ENCODE data around the gene SLC4A5. TPM values are rescaled to one million over a fixed set of nuclear protein-coding genes. Genes with fewer than 3 reads are reported as not detected.

SLC4A5 gene
- total RNA-seq, 2 donors from 2014 or later = 0.45 to 2.8 TPM

DNA sequence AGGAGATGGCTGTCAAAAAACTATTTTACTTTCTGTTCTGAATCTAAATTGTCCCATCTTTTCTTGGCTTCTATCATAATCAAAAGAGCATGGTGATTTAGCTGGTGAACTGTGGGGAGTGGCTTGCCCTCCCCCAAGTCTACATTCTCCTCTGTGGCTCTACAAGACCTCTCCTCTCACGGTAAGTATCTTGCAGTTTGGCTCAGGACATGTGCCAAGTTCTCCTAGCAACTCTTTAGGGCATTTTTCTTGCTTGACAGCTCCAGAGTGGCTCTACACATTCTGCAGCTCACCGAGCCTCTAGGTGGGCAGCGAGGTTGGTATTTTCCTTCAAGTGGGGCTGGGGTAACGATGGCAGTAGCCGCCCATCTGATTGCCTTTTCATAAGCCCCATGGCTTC is 29.1 kb downstream of the SLC4A5 start:
- no peaks in the 10 kb centered on the region for H3K9me3 ChIP-seq
- intact Hi-C loops (cut with DNase I) = no loop called here
- no peak overlapping the region for H3K9ac ChIP-seq (ENCODE audit: low read depth in 2 of 2, low read length in 2 of 2)
- H3K4me3 ChIP-seq = no peak overlapping the region
- TF ChIP-seq, protein P1, sequence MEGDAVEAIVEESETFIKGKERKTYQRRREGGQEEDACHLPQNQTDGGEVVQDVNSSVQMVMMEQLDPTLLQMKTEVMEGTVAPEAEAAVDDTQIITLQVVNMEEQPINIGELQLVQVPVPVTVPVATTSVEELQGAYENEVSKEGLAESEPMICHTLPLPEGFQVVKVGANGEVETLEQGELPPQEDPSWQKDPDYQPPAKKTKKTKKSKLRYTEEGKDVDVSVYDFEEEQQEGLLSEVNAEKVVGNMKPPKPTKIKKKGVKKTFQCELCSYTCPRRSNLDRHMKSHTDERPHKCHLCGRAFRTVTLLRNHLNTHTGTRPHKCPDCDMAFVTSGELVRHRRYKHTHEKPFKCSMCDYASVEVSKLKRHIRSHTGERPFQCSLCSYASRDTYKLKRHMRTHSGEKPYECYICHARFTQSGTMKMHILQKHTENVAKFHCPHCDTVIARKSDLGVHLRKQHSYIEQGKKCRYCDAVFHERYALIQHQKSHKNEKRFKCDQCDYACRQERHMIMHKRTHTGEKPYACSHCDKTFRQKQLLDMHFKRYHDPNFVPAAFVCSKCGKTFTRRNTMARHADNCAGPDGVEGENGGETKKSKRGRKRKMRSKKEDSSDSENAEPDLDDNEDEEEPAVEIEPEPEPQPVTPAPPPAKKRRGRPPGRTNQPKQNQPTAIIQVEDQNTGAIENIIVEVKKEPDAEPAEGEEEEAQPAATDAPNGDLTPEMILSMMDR (IDR thresholded peaks at IDR 0.05) = no peak
- no peak overlapping the region for H3K27ac ChIP-seq
- no peaks in the 10 kb centered on the region for H3K4me1 ChIP-seq
- H3K36me3 ChIP-seq = no peaks in the 10 kb centered on the region
- H3K27me3 ChIP-seq = no peaks in the 10 kb centered on the region
- DNase-seq = no peak

DNA sequence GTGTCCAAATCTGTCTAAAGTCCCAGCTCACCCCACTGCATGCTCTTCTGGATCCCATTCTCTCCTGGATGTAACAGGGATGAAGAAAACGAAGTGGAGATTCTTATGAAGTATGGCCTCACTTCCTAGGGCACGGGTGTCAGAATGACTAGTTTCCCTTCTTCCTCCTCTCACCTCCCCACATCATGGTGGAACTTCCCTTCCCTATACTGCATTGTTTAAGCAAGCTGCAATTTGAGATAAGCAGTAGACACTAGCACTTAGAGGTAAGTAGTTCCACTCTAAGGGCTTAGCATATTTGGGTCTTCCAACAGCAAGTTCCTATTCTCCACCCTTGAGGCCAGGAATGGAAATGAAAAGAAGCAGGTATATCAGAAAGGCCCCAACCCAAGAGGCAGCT is 29.7 kb downstream of the SLC4A5 start:
- TF ChIP-seq, protein P1 (IDR thresholded peaks at IDR 0.05) = no peak
- H3K4me1 ChIP-seq = no peaks in the 10 kb centered on the region
- H3K4me3 ChIP-seq = no peak overlapping the region
- no peaks in the 10 kb centered on the region for H3K36me3 ChIP-seq
- no peaks in the 10 kb centered on the region for H3K9me3 ChIP-seq
- no peak for DNase-seq
- no peaks in the 10 kb centered on the region for H3K27me3 ChIP-seq
- no peak overlapping the region for H3K9ac ChIP-seq (ENCODE audit: low read depth in 2 of 2, low read length in 2 of 2)
- H3K27ac ChIP-seq = no peak overlapping the region
- intact Hi-C loops (cut with DNase I) = no loop called here

- TF ChIP-seq, protein P1 (IDR thresholded peaks at IDR 0.05) = no peak
- Histone ChIP-seq H3K36me3 (no peaks in the 10 kb centered on the region), H3K9ac (ENCODE audit: low read depth in 2 of 2, low read length in 2 of 2) (no peak overlapping the region), H3K9me3 (no peaks in the 10 kb centered on the region), H3K27me3 (no peaks in the 10 kb centered on the region), H3K4me1 (no peaks in the 10 kb centered on the region), H3K27ac (no peak overlapping the region), H3K4me3 (no peak overlapping the region)
- intact Hi-C loops (cut with DNase I) = no loop called here
- no peak for DNase-seq
Observed at GRCh38 chr2:74312913-74313312, 30.3 kb downstream of the SLC4A5 start.

DNA sequence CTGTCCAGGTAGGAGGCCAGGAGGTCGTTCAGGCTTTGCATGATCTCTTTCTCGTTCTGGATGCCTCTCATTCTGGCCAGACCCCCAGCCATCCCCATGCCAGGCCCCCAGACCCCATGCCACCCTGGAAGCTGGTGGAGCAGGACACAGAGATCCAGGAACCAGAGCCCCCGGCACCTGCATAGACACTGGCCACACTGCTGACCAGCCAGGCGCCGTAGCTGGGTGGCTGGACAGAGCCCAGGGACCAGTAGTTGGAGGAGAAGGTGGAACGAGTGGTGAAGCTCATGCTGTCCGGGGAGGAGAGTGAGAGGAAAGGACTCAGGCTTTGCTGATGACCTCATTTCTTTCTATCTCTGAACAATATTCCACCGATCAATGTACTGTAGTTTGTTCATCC is 35.5 kb downstream of the SLC4A5 start:
- TF ChIP-seq, protein P1 (IDR thresholded peaks at IDR 0.05) = no peak
- Histone ChIP-seq H3K4me1 (no peaks in the 10 kb centered on the region), H3K9ac (ENCODE audit: low read depth in 2 of 2, low read length in 2 of 2) (no peak overlapping the region), H3K27me3 (no peaks in the 10 kb centered on the region), H3K36me3 (no peaks in the 10 kb centered on the region), H3K9me3 (no peaks in the 10 kb centered on the region), H3K4me3 (no peak overlapping the region), H3K27ac (no peak overlapping the region)
- no peak for DNase-seq
- intact Hi-C loops (cut with DNase I) = no loop called here

DNA sequence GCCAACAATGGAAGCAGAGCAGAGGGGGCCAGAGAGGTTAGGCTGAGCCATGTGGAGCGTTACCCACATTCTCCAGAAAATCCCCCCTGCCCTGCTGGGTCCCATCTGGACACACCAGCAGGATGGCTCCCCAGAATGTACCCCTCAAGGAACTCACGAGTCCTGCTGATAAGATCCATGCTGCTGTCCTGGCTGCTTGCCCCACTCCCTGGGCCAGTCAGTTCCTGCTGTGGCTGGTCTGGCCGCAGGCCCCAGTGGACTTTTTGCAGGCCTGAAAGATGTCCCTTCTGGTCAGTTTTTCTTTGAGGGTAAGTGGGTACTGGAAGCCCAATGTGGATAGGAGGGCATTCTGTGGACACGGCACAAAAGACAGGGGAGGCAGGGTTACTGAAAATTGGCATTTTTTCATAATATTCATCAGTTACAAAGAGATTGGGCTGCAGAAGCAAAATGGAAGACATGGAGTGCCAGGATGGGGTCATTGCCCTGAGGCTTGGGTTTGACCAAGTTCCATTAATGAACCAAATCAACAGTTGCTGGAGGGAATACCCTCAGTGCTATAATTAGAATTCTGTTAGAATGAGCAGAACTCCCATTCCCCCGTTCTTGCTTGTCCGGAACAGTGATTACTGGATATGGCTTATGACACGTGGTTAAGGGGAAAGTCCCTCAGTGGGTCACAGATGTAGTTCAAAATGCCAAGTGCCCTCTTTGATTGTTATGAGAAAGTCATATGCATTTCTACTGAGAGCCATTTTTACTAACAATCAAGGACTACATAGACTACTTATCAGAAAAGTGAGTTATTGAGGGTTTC is 38.7 kb downstream of the SLC4A5 start:
- H3K4me1 ChIP-seq = no peaks in the 10 kb centered on the region
- intact Hi-C loops (cut with DNase I) = no loop called here

More for the DNA sequence above, 38.7 kb downstream of the SLC4A5 start:
- Histone ChIP-seq H3K9me3 (no peaks in the 10 kb centered on the region), H3K27ac (no peak overlapping the region), H3K36me3 (no peaks in the 10 kb centered on the region), H3K27me3 (no peaks in the 10 kb centered on the region), H3K9ac (ENCODE audit: low read depth in 2 of 2, low read length in 2 of 2) (no peak overlapping the region), H3K4me3 (no peak overlapping the region)
- TF ChIP-seq, protein P1 (IDR thresholded peaks at IDR 0.05) = no peak
- DNase-seq = no peak

All from colonic mucosa (tissue), 4 donors.